GM18508 (cell line): ENCODE data around the gene TTLL6.
"Not testable (repeated sequence)": the region's sequence is repeated elsewhere in the genome, so short reads cannot be mapped to it uniquely, and the experiment has no call there.

ENCODE experiments used
- ATAC-seq: cut with Tn5 transposase; IDR thresholded peaks from one replicate; pipeline ENCODE4 v1.9.1; 2021; ENCODE audit warnings: moderate number of reproducible peaks; ENCODE audit not compliant: insufficient read depth, unreplicated experiment

The TTLL6 gene

GRCh38 chr17:48818361-48818841 lies 1.4 kb upstream of the TTLL6 start:
- no peak for ATAC-seq

DNA sequence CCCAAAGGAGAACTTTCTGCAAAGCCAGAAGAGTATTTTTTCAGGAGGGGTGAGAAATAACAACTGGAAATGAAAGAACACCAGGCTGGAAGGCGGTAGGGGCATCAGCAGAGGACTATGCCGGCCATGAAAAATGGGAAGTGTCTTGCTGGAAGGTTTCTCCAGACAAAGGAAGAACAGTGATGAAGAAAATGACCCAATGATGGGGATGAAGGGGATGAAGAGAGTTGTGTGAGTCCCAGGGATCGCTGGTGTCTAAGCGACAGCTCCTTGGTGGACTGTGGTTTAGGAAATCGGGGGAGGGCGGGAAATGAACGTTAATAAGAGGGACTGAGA lies 623 bp downstream of the TTLL6 start:
- ATAC-seq: no peak

GRCh38 chr17:48815311-48815710 lies 1.7 kb downstream of the TTLL6 start:
- no peak for ATAC-seq

DNA sequence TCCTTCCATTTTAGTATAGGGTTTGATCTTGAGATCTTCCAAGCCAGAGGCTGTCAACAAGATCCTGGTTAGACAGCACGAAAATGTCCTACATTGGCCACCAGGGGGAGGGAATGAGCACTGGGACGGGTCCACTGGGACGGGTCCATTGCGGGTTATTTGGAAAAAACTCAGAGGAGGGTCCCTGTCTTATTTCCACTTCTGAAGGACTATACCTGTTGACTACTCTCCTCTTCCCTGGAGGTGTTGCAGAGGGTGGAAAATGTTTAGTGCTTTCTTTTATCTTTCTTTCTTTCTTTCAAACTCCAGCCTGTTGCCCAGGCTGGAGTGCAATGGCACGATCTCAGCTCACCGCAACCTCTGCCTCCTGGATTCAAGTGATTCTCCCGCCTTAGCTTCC lies 2.5 kb downstream of the TTLL6 start:
- no peak for ATAC-seq

DNA sequence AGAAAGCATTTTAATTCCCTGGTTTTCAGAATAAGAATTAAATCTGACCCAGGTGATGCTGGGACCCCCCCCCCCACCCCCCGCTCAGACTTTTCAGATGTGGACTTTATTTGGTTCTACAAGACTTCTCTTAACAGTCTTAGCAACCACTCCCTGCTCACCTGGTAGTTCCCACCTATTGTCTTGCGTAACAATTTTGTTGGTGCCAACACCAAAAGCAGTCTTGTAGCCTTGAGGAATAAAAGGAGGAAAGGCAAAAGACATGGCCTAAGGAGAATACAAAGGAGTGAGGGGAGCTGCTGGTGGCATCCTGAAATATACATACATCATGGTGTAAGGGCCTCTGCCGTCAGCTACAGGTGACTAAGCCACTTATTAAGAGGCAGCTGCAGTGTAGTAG lies 5.0 kb downstream of the TTLL6 start:
- ATAC-seq: no peak

- ATAC-seq: no peak
Observed at GRCh38 chr17:48809182-48809581, 7.8 kb downstream of the TTLL6 start.

DNA sequence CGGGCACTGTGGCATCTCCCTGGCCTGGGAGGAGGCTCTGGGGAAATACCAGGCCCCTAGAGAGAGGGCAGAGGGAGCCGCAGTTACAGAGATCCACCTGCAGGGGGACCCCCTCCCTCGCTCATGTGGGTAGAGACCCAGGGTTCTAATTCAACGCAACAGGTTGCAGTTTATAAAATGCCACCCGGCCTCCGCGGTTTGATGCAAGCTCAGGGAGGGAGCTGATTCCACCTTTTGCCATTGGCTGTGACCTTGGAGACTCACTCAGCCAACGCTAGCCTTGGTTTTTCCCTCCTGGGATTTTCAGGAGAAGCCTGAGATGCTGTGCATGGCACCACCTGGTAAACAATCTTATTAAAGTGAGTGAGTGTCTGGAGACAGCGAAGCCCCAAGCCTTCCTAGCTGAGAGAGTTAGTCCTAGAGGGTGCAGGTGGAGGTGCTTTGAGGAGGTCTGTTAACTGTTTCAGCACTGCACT lies 12.1 kb downstream of the TTLL6 start:
- no peak for ATAC-seq

DNA sequence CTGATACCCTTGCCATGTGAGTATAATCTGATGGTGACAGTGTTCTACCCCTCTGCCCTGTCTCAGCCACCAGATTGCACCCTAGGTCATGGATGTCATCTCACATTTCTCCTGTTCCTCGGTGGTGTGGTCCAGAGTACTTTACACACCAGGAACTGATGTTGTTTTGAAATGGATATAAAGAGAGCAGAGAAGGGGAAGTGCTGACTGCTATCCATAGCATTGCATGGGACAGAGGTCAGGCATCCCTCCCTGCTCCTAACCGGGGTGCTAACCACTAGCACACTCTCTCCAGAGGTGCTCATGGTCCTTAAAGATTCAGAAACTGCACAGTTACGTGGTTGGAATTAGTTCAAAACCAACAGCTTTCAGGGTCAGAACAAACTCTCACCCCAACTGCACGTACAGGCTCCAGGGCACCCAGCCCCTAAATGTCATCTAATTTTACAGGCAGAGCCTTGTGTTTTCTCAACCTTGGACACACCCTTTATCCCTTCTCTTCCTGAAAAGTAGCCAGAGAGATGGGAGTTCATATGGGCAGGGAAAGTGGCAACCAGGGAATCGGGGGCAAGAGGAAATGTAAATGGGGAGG lies 16.3 kb downstream of the TTLL6 start:
- ATAC-seq: no peak

DNA sequence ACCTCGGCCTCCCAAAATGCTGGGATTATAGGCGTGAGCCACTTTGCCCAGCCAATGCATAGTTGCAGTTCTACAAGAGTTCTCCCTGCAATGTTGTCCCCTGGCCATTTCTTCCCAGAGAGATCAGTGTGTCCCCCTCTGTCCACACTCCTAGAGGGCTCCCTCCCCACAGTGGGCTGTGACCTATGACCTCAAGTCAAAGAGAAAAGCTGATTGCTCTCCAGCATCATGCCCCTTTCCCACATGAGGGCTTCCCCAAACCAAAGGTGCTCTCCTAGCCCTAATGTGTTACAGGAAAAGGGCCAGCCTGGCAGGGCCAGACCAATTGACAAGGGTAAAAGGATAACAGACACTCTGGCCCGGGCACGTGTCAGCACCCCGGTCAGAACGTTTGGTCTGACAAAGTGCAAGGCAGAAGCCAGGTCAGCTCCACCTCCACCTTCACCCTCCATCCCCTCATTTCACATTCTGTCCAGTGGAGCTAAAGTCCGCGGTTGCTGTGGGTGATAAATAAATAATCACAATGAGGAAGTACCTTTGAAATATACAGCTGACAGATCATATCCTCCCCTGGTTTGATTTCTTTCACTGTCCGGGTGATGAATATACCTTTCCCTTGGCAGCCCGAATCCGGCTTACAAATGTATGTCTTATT lies 17.8 kb downstream of the TTLL6 start:
- no peak for ATAC-seq

- not testable (repeated sequence) for ATAC-seq
Observed at GRCh38 chr17:48796163-48796522, 20.9 kb downstream of the TTLL6 start.

GRCh38 chr17:48795444-48796162 lies 21.4 kb downstream of the TTLL6 start:
- ATAC-seq: no peak

GRCh38 chr17:48792033-48792798 lies 24.8 kb downstream of the TTLL6 start:
- no peak for ATAC-seq

DNA sequence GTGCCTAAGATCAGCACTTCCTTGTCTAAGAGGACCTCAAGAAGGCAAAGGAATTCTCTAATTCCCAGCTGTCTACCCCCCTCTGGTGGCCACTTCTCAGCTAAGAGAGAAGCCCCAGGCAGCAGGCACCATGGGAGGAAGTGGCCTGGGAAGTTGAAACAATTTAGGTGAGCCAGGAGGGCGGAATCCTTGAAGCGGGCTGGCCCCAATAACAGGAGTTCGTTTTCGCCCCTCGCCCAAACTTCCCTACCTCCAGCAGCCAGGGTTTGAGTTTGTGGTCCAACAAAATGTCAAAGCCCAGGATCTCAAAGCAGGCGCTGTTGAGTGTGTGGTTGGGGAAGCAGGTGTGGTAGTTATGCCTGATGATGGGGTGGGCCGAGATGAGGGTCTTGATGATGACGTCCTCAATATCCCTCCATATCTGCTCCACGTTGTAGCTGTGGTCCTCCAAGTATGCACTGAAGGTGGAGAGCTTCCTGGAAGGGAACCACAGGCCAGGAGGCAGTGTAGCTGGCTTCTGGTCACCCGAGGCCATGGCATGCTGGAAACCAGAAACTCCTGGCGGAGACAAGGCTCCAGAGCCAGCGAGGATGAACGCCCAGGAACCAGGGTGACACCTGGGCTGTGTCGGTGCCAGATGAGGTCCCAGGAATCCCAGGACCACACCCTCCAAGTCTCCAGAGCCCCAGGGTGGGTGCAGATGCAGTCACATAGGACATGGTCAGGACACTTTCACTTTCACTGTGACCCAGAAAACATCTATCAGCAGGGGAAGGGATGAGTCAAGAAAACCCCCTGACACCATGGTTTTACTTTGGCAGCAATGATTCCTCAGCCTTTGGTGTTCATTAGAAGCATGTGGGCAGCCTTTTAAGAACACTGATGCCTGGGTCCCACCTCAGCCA lies 25.6 kb downstream of the TTLL6 start:
- ATAC-seq: no peak

DNA sequence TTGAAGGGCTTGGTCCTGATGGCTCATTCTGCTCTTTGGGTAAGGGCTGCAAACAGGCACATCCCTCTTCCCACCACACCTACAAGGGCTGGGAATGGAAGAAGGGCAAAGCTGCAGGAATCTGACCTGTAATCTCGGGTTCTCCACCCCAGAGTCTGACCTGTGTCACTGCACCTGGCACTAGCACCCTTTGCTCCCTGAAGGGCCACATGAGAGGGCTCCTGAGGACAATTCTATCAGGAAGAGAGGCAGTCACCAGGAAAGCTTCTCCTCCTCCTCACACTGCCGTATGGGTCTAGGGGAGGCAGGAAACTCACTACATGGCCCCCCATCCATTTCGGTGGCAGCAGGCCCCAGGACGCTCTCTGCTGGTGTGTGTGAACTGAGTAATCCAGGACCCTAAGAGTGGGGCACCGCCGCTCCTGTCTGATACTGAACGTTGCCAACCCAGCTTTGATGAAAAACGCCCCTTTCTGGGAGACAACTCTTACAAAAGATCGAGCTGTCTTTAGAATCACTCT lies 26.4 kb downstream of the TTLL6 start:
- ATAC-seq: no peak

- ATAC-seq: no peak
Observed at GRCh38 chr17:48787828-48788227, 29.2 kb downstream of the TTLL6 start.

- ATAC-seq: no peak
Observed at GRCh38 chr17:48779421-48779820, 37.6 kb downstream of the TTLL6 start.

GRCh38 chr17:48776602-48777001 lies 40.4 kb downstream of the TTLL6 start:
- no peak for ATAC-seq

DNA sequence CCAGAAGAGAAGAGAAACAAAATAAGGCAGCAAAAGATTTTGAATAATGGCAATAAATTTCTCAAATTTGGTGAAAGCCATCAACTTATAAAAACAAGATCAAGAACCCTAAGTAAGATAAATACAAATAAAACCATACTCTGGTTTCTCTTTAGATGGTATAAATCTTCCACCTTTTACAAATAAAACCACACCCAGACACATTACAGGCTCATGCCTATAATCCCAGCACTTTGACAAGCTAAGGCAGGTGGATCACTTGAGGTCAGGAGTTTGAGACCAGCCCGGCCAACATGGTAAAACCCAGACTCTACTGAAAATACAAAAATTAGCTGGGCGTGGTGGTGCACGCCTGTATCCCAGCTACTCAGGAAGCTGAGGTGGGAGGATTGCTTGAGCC lies 43.8 kb downstream of the TTLL6 start:
- ATAC-seq: no peak

GRCh38 chr17:48770954-48771353 lies 46.1 kb downstream of the TTLL6 start:
- ATAC-seq: no peak
